Measurements from ENCODE around the gene LRATD1.

- TF ChIP-seq, protein P1, sequence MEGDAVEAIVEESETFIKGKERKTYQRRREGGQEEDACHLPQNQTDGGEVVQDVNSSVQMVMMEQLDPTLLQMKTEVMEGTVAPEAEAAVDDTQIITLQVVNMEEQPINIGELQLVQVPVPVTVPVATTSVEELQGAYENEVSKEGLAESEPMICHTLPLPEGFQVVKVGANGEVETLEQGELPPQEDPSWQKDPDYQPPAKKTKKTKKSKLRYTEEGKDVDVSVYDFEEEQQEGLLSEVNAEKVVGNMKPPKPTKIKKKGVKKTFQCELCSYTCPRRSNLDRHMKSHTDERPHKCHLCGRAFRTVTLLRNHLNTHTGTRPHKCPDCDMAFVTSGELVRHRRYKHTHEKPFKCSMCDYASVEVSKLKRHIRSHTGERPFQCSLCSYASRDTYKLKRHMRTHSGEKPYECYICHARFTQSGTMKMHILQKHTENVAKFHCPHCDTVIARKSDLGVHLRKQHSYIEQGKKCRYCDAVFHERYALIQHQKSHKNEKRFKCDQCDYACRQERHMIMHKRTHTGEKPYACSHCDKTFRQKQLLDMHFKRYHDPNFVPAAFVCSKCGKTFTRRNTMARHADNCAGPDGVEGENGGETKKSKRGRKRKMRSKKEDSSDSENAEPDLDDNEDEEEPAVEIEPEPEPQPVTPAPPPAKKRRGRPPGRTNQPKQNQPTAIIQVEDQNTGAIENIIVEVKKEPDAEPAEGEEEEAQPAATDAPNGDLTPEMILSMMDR (conservative IDR thresholded peaks at IDR 0.05; ENCODE audit: low read length), result no peak
- no peak for TF ChIP-seq EZH2phosphoT487 (IDR thresholded peaks at IDR 0.05; ENCODE audit: borderline replicate concordance, low read depth, low read length)
These were observed 17.4 kb upstream of the LRATD1 start for GRCh38 chr2:14615121-14615520.

Measured in OCI-LY7 (cell line).